Mucosa of descending colon (tissue), 3 donors: ENCODE measurements around the gene SLC24A4. TPM values are rescaled to one million over a fixed set of nuclear protein-coding genes. Genes with fewer than 3 reads are reported as not detected.
A peak's percentile ranks its signal among the peaks of the same experiment; 100 is the strongest.

Experiments
- ATAC-seq: fragments of 200-7000 bp; cut with Tn5 transposase; one replicate; pipeline ENCODE4 v1.9.1; 2020; ENCODE audit warnings: mild to moderate bottlenecking, moderate library complexity
- DNase-seq, 3 donors: peaks; one replicate each; pipeline ENCODE4 v3.0.0-alpha.2; 2020
- H3K36me3 ChIP-seq: fragments of 200-600 bp; one replicate; pipeline ENCODE4 v1.8.0; 2021; ENCODE audit warnings: low read depth, mild to moderate bottlenecking
- H3K4me1 ChIP-seq: fragments of 200-600 bp; one replicate; pipeline ENCODE4 v1.8.0; 2021; ENCODE audit warnings: low read depth, mild to moderate bottlenecking
- H3K4me3 ChIP-seq: fragments of 200-600 bp; one replicate; pipeline ENCODE4 v1.8.0; 2021; ENCODE audit warnings: mild to moderate bottlenecking
- H3K9me3 ChIP-seq: fragments of 200-600 bp; one replicate; pipeline ENCODE4 v1.8.0; 2021; ENCODE audit warnings: mild to moderate bottlenecking
- intact Hi-C, 2 donors: fragments of 100-400 bp; cut with DNase I in 1 of 2; cut with micrococcal nuclease in 1 of 2; formaldehyde crosslinking; loops; one replicate each; pipeline versions ENCODE4 v1.11.0 to v1.11.1; 2022; cut with DNase I, micrococcal nuclease
- total RNA-seq, 3 donors: library from RNA; stranded (reverse); fragmentation: NEBNext Ultra II Directional in 2 of 3; extraction: Animal tissue kit (Norgen Biotek cat#: 25700) in 2 of 3; gene quantifications; one replicate each; pipeline versions ENCODE4 v1.2.1 to v1.2.4, GENCODE V29; 2021 to 2023
- TF ChIP-seq, protein P1 (sequence below): fragments of 200-600 bp; IDR thresholded peaks from one replicate; pipeline ENCODE4 v1.8.0; 2022; ENCODE audit warnings: antibody characterized with exemption, mild to moderate bottlenecking
- donor health status: DM: no; HTN: no; CAD: no; lungs with moderate emphysema.
- donor health status: DM: no; HTN: no; CAD: no.
- donor health status: DM: no; HTN: yes; CAD: no.

The SLC24A4 gene
- total RNA-seq, 3 donors from 2014 or later: 0.14 to 0.63 (median 0.27) TPM

DNA sequence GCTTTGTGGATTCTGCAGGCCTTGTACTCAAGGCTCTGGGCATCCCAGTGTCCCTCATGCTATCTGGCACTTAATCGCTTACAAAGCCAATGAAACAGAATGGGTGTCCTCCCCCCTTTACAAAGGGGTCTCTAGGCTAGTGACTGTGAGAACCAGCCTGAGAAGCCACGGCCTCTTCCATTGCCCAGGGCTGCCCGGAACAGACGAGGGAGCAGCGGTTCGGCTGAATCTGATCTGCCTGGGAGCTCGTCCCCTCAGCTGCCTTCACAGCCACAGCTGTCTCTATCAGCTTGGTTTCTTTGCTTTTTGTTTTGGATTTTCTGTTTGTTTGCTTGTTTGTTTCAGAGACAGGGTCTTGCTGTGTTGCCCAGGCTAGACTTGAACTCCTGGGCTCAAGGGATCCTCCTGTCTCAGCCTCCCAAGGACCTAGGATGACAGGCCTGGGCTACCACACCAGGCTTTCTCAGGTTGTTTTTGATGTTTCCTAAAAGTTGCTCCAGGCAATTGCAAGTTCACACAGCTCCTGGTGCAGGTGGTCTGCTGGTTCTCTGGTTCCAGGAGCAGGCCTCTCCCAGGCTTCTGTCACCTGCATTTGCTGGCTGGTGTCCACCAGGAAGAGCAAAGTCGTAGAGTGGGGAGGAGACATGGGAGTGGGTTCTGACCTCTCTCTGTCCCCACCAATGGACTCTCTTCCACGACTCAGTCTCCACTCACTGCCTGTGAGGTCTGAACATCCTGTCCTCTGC is 179.7 kb downstream of the SLC24A4 start:
- ATAC-seq (no peak), DNase-seq (no peak)
- Histone ChIP-seq H3K9me3 (no peaks in the 10 kb centered on the region), H3K36me3 (no peaks in the 10 kb centered on the region), H3K4me1 (peaks cover 6% of the 10 kb centered on the region), H3K4me3 (no peak overlapping the region)
- TF ChIP-seq, protein P1, sequence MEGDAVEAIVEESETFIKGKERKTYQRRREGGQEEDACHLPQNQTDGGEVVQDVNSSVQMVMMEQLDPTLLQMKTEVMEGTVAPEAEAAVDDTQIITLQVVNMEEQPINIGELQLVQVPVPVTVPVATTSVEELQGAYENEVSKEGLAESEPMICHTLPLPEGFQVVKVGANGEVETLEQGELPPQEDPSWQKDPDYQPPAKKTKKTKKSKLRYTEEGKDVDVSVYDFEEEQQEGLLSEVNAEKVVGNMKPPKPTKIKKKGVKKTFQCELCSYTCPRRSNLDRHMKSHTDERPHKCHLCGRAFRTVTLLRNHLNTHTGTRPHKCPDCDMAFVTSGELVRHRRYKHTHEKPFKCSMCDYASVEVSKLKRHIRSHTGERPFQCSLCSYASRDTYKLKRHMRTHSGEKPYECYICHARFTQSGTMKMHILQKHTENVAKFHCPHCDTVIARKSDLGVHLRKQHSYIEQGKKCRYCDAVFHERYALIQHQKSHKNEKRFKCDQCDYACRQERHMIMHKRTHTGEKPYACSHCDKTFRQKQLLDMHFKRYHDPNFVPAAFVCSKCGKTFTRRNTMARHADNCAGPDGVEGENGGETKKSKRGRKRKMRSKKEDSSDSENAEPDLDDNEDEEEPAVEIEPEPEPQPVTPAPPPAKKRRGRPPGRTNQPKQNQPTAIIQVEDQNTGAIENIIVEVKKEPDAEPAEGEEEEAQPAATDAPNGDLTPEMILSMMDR: no peak
- intact Hi-C loops: no loop called here

DNA sequence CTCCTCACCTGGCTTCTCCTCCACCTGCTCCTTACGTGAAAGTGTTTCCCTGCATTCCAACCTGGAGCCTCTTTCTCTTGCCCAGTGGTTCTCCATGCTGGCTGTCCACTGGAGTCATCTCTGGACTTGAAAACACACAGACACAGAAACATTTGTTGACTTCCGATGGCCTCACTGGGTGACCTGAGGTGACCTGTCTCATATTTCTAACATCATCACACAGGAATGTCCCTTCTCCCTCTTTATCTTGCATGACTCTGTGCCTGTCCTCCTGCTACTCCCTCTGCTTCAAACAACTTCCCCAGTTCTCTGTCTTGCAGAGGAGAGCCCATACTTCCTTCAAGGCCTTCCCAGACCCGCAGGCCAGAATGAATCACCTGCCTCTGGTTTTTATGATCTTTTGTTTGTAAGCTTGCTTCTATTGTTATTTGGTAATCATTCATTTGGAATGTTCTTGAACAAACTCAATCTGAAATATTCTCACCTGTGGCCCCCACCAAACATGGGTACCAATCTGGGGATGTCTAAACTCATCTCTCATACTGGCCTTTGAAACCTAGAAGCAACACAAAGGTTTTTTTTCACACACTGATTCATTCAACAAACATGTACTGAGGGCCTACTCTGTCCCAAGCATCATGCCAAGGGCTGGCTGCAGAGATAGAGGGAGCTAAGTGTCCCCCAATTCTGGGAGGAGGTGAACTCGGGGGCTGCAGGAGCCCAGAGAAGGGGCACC is 181.0 kb downstream of the SLC24A4 start:
- TF ChIP-seq, protein P1: no peak
- peak in 1 of 3 donors; percentile 16 for DNase-seq
- peak; percentile 55 for ATAC-seq
- intact Hi-C loops: no loop called here
- Histone ChIP-seq H3K4me3 (no peak overlapping the region), H3K4me1 (peaks cover 6% of the 10 kb centered on the region), H3K9me3 (no peaks in the 10 kb centered on the region), H3K36me3 (no peaks in the 10 kb centered on the region)

GRCh38 chr14:92505826-92506225 is 182.9 kb downstream of the SLC24A4 start:
- Histone ChIP-seq H3K4me1 (peaks cover 6% of the 10 kb centered on the region), H3K9me3 (no peaks in the 10 kb centered on the region), H3K36me3 (no peaks in the 10 kb centered on the region), H3K4me3 (no peak overlapping the region)
- TF ChIP-seq, protein P1: no peak
- intact Hi-C loops: no loop called here
- no peak for DNase-seq
- no peak for ATAC-seq

DNA sequence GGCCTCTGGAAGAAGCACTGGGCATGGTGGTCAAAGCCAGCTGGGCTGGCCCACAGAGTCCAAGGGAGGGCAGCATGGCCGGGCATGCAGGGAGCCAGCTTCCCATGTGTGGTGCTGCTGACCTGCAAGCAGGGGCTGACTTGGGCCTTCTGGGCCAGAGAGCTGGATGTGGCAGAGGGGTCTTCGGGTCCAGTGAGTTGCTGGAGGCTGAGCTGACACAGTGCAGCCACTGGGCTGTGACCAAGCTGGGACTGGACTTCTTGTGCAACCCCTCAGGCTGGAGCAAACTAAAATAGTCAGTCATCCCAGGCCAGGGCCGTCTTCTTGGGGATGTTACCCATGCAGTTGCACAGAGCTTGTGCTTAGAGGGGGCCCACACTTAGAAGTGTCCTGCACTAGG is 183.3 kb downstream of the SLC24A4 start:
- DNase-seq: peak in 1 of 3 donors; percentile 32
- Histone ChIP-seq H3K36me3 (no peaks in the 10 kb centered on the region), H3K4me1 (peaks cover 9% of the 10 kb centered on the region), H3K4me3 (no peak overlapping the region), H3K9me3 (no peaks in the 10 kb centered on the region)
- TF ChIP-seq, protein P1: no peak
- intact Hi-C loops: no loop called here
- no peak for ATAC-seq

GRCh38 chr14:92507174-92507768 is 184.3 kb downstream of the SLC24A4 start:
- ATAC-seq: peak; percentile 88

More at GRCh38 chr14:92507174-92507768, 184.3 kb downstream of the SLC24A4 start:
- intact Hi-C loops: no loop called here
- H3K4me1 ChIP-seq: peaks cover 11% of the 10 kb centered on the region
- TF ChIP-seq, protein P1: no peak
- H3K36me3 ChIP-seq: no peaks in the 10 kb centered on the region
- DNase-seq: peak; percentile 89 to 93 (median 90)
- H3K4me3 ChIP-seq: no peak overlapping the region
- no peaks in the 10 kb centered on the region for H3K9me3 ChIP-seq
